GM18502 (cell line): Measurements from ENCODE around the gene KRT8.
"Not testable (repeated sequence)": the region's sequence is repeated elsewhere in the genome, so short reads cannot be mapped to it uniquely, and the experiment has no call there.

ENCODE experiments used
- ATAC-seq: cut with Tn5 transposase; IDR thresholded peaks from one replicate; pipeline ENCODE4 v1.9.1; 2021; ENCODE audit warnings: mild to moderate bottlenecking; ENCODE audit not compliant: unreplicated experiment, poor library complexity

The KRT8 gene

GRCh38 chr12:52903855-52904508, 894 bp downstream of the KRT8 start:
- no peak for ATAC-seq

- ATAC-seq, result no peak
Observed at GRCh38 chr12:52903285-52903854, 1.5 kb downstream of the KRT8 start.

- no peak for ATAC-seq
Observed at GRCh38 chr12:52901715-52902541, 2.9 kb downstream of the KRT8 start.

GRCh38 chr12:52900896-52901714, 3.8 kb downstream of the KRT8 start:
- no peak for ATAC-seq

- no peak for ATAC-seq
Observed at GRCh38 chr12:52900166-52900895, 4.5 kb downstream of the KRT8 start.

- no peak for ATAC-seq
Observed at GRCh38 chr12:52899338-52900035, 5.4 kb downstream of the KRT8 start.

- ATAC-seq, result no peak
Observed at GRCh38 chr12:52896190-52897100, 8.4 kb downstream of the KRT8 start.

GRCh38 chr12:52895726-52896189, 9.1 kb downstream of the KRT8 start:
- ATAC-seq, result no peak

GRCh38 chr12:52892974-52893373, 11.9 kb downstream of the KRT8 start:
- no peak for ATAC-seq

GRCh38 chr12:52892207-52892852, 12.5 kb downstream of the KRT8 start:
- no peak for ATAC-seq

GRCh38 chr12:52891044-52891443, 13.8 kb downstream of the KRT8 start:
- ATAC-seq, result no peak

- no peak for ATAC-seq
Observed at GRCh38 chr12:52890417-52890816, 14.5 kb downstream of the KRT8 start.

GRCh38 chr12:52884526-52885293, 20.2 kb downstream of the KRT8 start:
- ATAC-seq, result no peak

GRCh38 chr12:52880499-52880898, 24.4 kb downstream of the KRT8 start:
- ATAC-seq, result not testable (repeated sequence)

GRCh38 chr12:52879394-52880351, 25.2 kb downstream of the KRT8 start:
- ATAC-seq, result no peak
